HG02610 (cell line): ENCODE measurements around the gene PDGFA.

Experiments used
- ATAC-seq: cut with Tn5 transposase; IDR thresholded peaks from one replicate; pipeline ENCODE4 v1.9.1; 2021; ENCODE audit warnings: mild to moderate bottlenecking, moderate library complexity; ENCODE audit not compliant: unreplicated experiment

Gene PDGFA

DNA sequence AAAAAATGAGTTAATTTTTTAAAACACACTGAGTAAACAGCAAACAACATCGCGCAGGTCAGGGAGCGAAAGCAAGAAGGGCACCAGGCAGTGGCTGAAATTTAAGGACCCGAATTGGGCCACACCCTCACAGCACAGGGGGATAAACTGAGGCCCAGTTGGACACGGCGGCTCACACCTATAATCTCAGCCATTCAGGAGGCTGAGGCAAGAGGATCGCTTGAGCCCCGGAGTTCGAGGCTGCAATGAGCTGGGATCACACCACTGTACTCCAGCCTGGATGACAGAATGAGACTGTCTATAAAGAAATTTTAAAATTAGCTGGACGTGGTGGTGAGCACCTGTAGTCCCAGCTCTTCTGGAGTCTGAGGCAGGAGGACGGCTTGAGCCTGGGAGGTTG is 69.6 kb downstream of the PDGFA start:
- ATAC-seq, result no peak

DNA sequence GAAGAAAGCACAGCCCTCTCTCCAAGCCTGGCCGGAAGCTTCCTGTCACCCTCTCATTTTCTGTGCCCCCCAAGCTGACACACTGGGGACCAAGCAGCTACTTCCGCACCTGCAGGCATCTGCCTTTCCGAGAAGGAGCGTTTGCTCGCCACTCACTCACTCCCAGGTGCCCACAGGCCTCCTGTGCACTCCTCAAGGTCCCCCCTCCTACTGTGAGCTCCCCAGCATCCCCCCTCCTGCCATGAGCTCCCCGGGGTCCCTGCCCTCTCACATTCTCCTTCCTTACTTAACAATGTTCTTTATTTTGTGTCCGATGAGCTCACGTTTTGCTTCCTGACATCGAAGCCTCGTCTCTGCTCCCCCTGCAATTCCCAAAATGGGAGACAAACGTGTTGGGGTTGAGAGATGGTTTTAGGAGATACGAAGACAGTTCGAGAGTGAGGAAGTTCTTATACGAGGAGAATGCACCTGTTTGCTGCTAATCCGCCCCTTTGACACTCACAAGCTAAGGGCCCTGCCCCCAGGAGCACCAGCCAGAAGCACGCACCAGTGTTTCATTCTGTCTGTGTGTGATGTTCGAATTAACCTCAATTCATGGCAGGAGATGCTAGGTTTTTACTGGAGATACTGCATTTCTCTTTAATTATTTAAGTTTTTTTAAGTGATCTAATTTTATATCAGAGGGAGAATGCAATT is 70.2 kb downstream of the PDGFA start:
- ATAC-seq, result no peak

DNA sequence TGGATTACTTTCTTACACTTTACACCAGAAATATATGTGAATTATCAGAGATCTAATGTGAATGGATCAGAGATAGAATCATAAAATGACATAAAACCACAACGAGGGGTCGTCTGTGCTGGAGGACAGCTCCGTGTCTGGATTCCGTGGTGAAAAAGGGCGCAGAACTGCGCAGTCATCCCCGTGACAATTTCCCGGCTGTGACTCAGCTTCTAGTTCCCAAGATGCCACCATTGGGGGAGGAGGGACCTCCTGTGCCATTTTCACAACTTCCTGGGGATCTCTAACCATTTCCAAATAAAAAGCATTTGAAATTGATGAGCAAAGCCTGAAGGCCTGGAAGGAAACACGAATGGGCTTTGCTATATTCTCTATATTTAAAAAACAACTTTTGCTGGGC is 72.1 kb downstream of the PDGFA start:
- no peak for ATAC-seq
